Right ventricle myocardium inferior (tissue), 1 donor: ENCODE measurements around the gene ARHGAP45. TPM values are rescaled to one million over a fixed set of nuclear protein-coding genes. Genes with fewer than 3 reads are reported as not detected.

Source experiments
- ATAC-seq: fragments of 200-7000 bp; cut with Tn5 transposase; one replicate; pipeline ENCODE4 v1.9.1; 2020; ENCODE audit warnings: mild to moderate bottlenecking, moderate library complexity
- DNase-seq: peaks from one replicate; pipeline ENCODE4 v3.0.0; 2021; ENCODE audit errors: missing footprints
- intact Hi-C: fragments of 100-400 bp; cut with DNase I; formaldehyde crosslinking; loops from one replicate; pipeline ENCODE4 v1.11.0; 2022
- total RNA-seq: library from RNA; stranded (reverse); fragmentation: NEBNext Ultra II Directional; extraction: Animal tissue kit (Norgen Biotek cat#: 25700); gene quantifications from one replicate; pipeline ENCODE4 v1.2.1, GENCODE V29; 2021
- donor health status: DM: no; HTN: yes; CAD: no; lungs with severe emphysema.

The ARHGAP45 gene
- total RNA-seq, 1 donor from 2014 or later, result 6.6 TPM

DNA sequence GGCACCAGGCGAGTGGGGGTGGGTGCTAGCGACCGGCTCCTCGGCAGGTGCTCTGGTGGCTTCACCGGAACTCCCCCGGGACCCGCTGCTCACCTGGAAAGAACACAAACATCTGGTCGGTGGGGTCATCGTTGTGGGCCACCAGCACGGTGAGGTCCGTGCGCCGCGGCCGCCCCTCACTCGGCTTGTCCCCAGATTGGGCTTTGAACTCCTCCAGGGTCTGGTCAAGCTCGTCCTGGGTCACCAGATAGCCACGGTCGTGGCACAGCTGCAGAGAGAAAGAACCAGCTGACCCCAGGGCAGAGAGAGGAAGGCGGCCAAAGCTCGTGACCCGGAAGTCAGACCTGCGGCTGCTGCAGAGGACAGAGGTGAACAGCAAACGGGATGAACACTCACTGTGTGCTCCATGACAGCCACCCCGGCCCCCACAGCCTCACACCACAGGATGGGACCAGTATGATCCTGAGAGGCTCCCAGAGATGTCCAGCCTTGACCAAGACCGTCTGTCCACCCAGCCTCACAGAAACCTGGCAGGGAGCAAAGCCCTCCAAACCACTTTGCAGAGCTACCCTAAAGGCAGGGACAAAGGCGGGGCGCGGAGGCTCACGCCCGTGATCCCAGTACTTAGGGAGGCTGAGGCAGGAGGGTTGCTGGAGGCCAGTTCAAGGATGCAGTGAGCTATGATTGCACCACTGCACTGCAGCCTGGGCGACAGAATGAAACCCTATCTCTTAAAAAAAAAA lies 27.0 kb downstream of the ARHGAP45 start:
- intact Hi-C loops, result no loop called here
- ATAC-seq (no peak), DNase-seq (peak; percentile 48)

DNA sequence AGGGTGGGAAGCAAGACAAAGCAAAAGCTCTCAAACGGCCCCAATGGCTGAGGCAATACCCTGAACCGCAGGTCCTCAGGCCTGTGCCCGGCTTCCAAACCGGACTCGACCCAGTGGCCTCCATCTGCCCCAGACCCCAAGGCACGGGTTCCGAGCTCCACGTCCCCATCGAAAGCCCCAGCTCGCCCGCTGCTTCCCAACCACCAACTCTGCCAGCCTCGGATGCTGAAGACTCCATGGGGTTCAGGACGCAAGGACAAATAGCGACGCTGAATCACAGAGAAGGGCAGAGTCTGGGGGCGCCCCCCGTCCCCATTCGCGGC lies 27.6 kb downstream of the ARHGAP45 start:
- intact Hi-C loops, result no loop called here
- DNase-seq, result peak; percentile 11

GRCh38 chr19:1094978-1095701 lies 28.2 kb downstream of the ARHGAP45 start, which contains the start of gene POLR2E:
Gene POLR2E (minus strand): TSS chr19:1095375. CDS start chr19:1095315, 60 bp downstream.
- intact Hi-C loops, result loop anchor here (5.0 kb wide), 1 partner anchor 53 kb away; the partner anchor contains the start of gene ABCA7
- peak; percentile 100 for DNase-seq
- ATAC-seq, result peak; percentile 96

More for the DNA sequence above, 27.6 kb downstream of the ARHGAP45 start:
- ATAC-seq, result no peak

GRCh38 chr19:1097810-1098176 lies 30.8 kb downstream of the ARHGAP45 start:
- ATAC-seq, result no peak
- DNase-seq, result no peak
- intact Hi-C loops, result loop anchor here (5.0 kb wide), 1 partner anchor 55 kb away; the partner anchor contains the start of gene ABCA7

GRCh38 chr19:1098177-1099051 lies 31.4 kb downstream of the ARHGAP45 start:
- ATAC-seq, result no peak
- intact Hi-C loops, result loop anchor here (5.0 kb wide), 1 partner anchor 56 kb away; the partner anchor contains the start of gene ABCA7
- DNase-seq, result no peak

DNA sequence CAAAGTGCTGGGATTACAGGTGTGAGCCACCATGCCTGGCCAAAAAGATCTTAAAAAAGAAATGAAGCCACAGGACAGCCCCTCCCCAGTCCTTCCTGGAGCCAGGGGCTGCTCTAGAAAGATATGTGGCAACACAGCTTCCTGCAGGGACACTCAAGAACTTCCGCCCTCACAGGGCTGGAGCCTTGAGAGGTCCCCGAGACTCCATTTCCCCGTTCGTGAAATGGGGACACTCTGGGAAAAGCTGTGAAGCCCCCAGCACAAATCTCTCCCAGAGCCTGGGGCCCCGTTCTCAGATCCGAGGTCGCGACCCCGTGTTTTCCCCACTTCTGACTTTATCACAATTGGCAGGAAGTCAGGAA lies 34.4 kb downstream of the ARHGAP45 start:
- DNase-seq, result no peak
- intact Hi-C loops, result loop anchor here (5.0 kb wide), 1 partner anchor 304 kb away; the partner anchor contains the start of gene PTBP1
- peak; percentile 29 for ATAC-seq

DNA sequence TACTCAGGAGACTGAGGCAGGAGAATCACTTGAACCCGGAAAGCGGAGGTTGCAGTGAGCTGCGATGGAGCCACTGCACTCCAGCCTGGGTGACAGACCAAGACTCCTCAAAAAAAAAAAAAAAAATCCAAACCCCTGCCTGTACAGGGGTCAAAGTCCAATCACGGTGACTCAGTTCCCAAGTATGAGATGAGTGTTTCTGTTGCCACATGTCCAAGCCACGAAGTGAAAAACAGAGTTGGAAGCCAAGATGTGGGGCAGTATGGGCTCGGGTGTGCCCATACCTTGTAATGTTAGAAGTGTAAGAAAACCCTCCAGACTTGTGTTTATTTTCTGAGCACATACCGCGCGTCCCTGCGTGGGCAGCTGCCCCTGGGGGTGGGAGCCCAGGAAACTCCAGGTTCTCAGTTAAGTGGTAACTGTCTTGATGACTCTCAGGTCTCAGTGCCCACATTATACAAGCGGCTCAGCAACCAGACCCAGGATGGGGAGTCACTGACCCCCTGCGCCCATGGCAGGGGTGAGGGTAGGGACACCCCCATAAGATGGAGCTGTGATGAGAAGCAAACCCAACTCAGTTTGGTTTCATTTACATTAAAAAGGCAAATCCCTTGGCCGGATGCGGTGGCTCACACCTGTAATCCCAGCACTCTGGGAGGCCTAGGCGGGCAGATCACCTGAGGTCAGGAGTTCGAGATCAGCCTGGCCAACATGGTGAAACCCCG lies 35.6 kb downstream of the ARHGAP45 start:
- ATAC-seq (peak; percentile 8), DNase-seq (no peak)
- intact Hi-C loops, result loop anchor here (1.0 to 5.0 kb wide), 2 partner anchors 81 to 305 kb away; partner anchors contain the start of genes PTBP1, RNU6-2 and TMEM259

GRCh38 chr19:1103132-1103707 lies 36.3 kb downstream of the ARHGAP45 start:
- intact Hi-C loops, result loop anchor here (1.0 to 5.0 kb wide), 2 partner anchors 82 to 306 kb away; partner anchors contain the start of genes PTBP1, RNU6-2 and TMEM259
- DNase-seq (no peak), ATAC-seq (no peak)

DNA sequence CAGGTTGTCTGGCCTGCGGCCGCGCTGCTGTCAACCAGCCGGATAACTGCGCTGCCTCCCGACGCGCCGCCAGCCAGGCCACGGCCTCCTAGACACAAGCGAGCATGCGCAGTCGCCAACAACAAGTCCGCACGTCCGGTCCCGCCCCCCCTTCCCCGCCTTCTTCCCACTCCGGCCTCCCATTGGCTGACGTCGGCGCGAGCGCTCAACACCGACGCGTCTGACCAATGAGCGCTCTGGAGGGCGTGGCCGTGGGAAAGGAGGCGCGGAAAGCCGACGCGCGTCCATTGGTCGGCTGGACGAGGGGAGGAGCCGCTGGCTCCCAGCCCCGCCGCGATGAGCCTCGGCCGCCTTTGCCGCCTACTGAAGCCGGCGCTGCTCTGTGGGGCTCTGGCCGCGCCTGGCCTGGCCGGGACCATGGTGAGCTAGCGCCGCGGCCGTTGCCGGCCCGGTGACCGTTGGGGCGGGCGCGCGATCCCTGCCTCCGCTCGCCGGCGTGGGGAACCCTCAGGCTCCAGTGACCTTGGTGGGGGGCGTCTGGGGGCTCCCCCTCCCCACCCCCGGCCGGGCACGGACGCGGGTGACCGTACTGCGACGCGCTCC lies 36.8 kb downstream of the ARHGAP45 start, which contains the start of gene GPX4:
Gene GPX4 (plus strand): TSS at position 287 of the 603 bp plus-strand sequence. CDS start 50 bp downstream, at position 337.
- intact Hi-C loops, result loop anchor here (1.0 to 5.0 kb wide), 2 partner anchors 83 to 307 kb away; partner anchors contain the start of genes PTBP1, RNU6-2 and TMEM259
- DNase-seq (peak; percentile 100), ATAC-seq (peak; percentile 86)

DNA sequence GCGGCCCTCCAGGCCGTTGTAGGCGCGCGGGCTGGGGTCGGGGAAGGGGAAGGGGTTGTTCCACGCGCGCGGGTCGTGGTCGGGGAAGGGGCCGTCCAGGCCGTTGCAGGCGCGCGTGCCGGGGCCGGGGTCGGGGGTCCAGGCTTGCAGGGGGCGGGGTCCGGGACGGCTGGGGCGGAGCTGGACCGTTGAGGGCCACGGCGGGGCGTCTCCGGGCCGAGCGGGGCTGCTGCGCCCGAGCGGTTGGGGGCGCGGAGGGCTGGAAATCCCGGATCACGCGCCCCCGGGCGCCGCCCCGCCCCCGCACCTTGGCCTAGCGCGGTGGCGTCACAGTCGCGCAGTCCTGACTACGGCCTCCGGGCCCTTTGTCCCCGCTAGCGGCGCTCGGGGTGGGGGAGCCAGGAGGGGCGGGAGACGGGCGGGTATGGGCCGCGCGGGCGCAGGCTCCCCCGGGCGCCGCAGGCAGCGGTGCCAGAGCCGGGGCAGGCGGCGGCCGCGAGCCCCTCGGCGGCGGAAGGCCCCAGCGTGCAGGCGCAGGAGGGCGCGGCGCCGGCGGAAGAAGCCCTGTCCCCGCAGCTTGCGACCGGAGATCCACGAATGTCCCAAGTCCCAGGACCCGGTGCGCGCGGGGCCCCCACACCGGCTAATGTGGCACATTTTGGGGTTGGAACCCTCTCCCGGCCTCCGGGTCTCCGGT lies 37.5 kb downstream of the ARHGAP45 start:
- ATAC-seq, result peak; percentile 38
- intact Hi-C loops, result loop anchor here (5.0 kb wide), 1 partner anchor 307 kb away; the partner anchor contains the start of gene PTBP1
- peak; percentile 83 for DNase-seq

DNA sequence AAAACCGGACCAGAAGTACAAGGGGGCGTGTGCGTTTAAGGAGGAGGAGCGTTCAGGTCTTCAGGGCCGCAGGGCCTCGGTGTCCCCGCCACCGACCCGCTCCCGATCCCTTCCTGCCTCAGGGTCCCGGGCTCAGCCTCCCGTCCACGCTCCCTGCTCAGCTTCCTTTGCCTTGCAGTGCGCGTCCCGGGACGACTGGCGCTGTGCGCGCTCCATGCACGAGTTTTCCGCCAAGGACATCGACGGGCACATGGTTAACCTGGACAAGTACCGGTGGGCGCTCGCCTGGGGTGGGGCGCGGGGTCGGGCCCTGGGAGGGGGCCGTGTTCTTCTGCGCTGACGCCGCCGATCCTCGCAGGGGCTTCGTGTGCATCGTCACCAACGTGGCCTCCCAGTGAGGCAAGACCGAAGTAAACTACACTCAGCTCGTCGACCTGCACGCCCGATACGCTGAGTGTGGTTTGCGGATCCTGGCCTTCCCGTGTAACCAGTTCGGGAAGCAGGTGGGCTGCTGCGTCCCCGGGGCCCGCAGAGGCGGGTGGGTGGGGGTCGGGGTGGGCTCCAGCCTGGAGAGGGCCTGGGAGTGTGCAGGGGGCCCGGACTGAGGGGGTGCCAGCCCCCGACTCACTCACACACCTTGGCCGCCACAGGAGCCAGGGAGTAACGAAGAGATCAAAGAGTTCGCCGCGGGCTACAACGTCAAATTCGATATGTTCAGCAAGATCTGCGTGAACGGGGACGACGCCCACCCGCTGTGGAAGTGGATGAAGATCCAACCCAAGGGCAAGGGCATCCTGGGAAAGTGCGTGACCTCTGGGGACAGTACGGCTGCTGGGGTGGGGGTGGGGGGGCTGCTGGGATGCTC lies 38.3 kb downstream of the ARHGAP45 start:
- ATAC-seq (no peak), DNase-seq (no peak)
- intact Hi-C loops, result no loop called here

- intact Hi-C loops, result no loop called here
- no peak for DNase-seq
- no peak for ATAC-seq
Measured at GRCh38 chr19:1105873-1106840, 39.2 kb downstream of the ARHGAP45 start.

- intact Hi-C loops, result no loop called here
- ATAC-seq, result no peak
- no peak for DNase-seq
Measured at GRCh38 chr19:1106841-1107660, 40.1 kb downstream of the ARHGAP45 start.
